Right atrium auricular region (tissue), 2 donors: ENCODE data around the gene CD244. TPM values are rescaled to one million over a fixed set of nuclear protein-coding genes. Genes with fewer than 3 reads are reported as not detected.

ENCODE experiments used
- DNase-seq: peaks from one replicate; pipeline ENCODE4 v3.0.0-alpha.2; 2019; ENCODE audit warnings: low spot score
- H3K27ac ChIP-seq, 2 donors: fragments of 200-600 bp; sonication (generic); 1 replicate in 1 of 2; 2 replicates in 1 of 2; pipeline ENCODE4 v1.5.1; 2016 to 2019
- H3K27me3 ChIP-seq, 2 donors: fragments of 200-600 bp; sonication (generic); one replicate each; pipeline versions ENCODE4 v1.5.1 to v1.6.0; 2017 to 2019
- H3K36me3 ChIP-seq: fragments of 200-600 bp; sonication (generic); one replicate; pipeline ENCODE4 v1.5.1; 2016
- H3K4me1 ChIP-seq, 2 donors: fragments of 200-600 bp; sonication (generic); one replicate each; pipeline versions ENCODE4 v1.5.1 to v1.6.0; 2017 to 2019
- H3K4me3 ChIP-seq, 2 donors: fragments of 200-600 bp; sonication (generic); 1 replicate in 1 of 2; 2 replicates in 1 of 2; pipeline ENCODE4 v1.5.1; 2017 to 2019; ENCODE audit warnings: mild to moderate bottlenecking in 1 of 2, moderate library complexity in 1 of 2
- H3K9me3 ChIP-seq, 2 donors: fragments of 200-600 bp; sonication (generic); one replicate each; pipeline ENCODE4 v1.5.1; 2019
- CTCF ChIP-seq, 2 donors: fragments of 200-600 bp; sonication (generic); IDR thresholded peaks; one replicate each; pipeline ENCODE4 v1.5.1; 2019; ENCODE audit warnings: antibody characterized with exemption in 2 of 2
- total RNA-seq, 2 donors: library from RNA; depleted of rRNA; stranded (reverse); fragments of >200 nt; gene quantifications; one replicate each; pipeline ENCODE4 v1.1.0, GENCODE V29; 2016

Gene CD244
- total RNA-seq, 2 donors from 2014 or later = 0.41 to 0.86 TPM

GRCh38 chr1:160850541-160850940 is 12.1 kb downstream of the CD244 start:
- Histone ChIP-seq H3K4me3 (no peak overlapping the region), H3K27ac (no peak overlapping the region), H3K27me3 (no peaks in the 10 kb centered on the region), H3K4me1 (no peaks in the 10 kb centered on the region), H3K36me3 (no peaks in the 10 kb centered on the region), H3K9me3 (no peaks in the 10 kb centered on the region)
- DNase-seq = no peak
- no peak for TF ChIP-seq CTCF (IDR thresholded peaks at IDR 0.05)

GRCh38 chr1:160846281-160846680 is 16.4 kb downstream of the CD244 start:
- TF ChIP-seq CTCF (IDR thresholded peaks at IDR 0.05) = no peak
- Histone ChIP-seq H3K27me3 (no peaks in the 10 kb centered on the region), H3K27ac (no peak overlapping the region), H3K36me3 (no peaks in the 10 kb centered on the region), H3K4me1 (no peaks in the 10 kb centered on the region), H3K9me3 (no peaks in the 10 kb centered on the region), H3K4me3 (no peak overlapping the region)
- no peak for DNase-seq

- no peak overlapping the region for H3K27ac ChIP-seq
- no peak for DNase-seq
- no peaks in the 10 kb centered on the region for H3K9me3 ChIP-seq
- no peak for TF ChIP-seq CTCF (IDR thresholded peaks at IDR 0.05)
- no peaks in the 10 kb centered on the region for H3K27me3 ChIP-seq
- H3K4me1 ChIP-seq = no peaks in the 10 kb centered on the region
- H3K36me3 ChIP-seq = no peaks in the 10 kb centered on the region
- no peak overlapping the region for H3K4me3 ChIP-seq
These were observed 18.0 kb downstream of the CD244 start for GRCh38 chr1:160844447-160845232.

GRCh38 chr1:160841079-160841478 is 21.6 kb downstream of the CD244 start:
- no peak overlapping the region for H3K27ac ChIP-seq
- DNase-seq = no peak
- no peak for TF ChIP-seq CTCF (IDR thresholded peaks at IDR 0.05)
- no peaks in the 10 kb centered on the region for H3K9me3 ChIP-seq
- no peaks in the 10 kb centered on the region for H3K27me3 ChIP-seq
- H3K4me1 ChIP-seq = peaks cover 0 to 8% of the 10 kb centered on the region in 2 donors
- H3K36me3 ChIP-seq = no peaks in the 10 kb centered on the region
- no peak overlapping the region for H3K4me3 ChIP-seq

- TF ChIP-seq CTCF (IDR thresholded peaks at IDR 0.05) = no peak
- Histone ChIP-seq H3K27me3 (no peaks in the 10 kb centered on the region), H3K9me3 (no peaks in the 10 kb centered on the region), H3K27ac (no peak overlapping the region), H3K4me3 (no peak overlapping the region), H3K36me3 (no peaks in the 10 kb centered on the region), H3K4me1 (peaks cover 0 to 8% of the 10 kb centered on the region in 2 donors)
- DNase-seq = no peak
These were observed 22.9 kb downstream of the CD244 start for GRCh38 chr1:160839746-160840145.

- Histone ChIP-seq H3K4me3 (no peak overlapping the region), H3K4me1 (peaks cover 0 to 8% of the 10 kb centered on the region in 2 donors), H3K9me3 (no peaks in the 10 kb centered on the region), H3K36me3 (no peaks in the 10 kb centered on the region), H3K27me3 (no peaks in the 10 kb centered on the region), H3K27ac (no peak overlapping the region)
- DNase-seq = no peak
- no peak for TF ChIP-seq CTCF (IDR thresholded peaks at IDR 0.05)
These were observed 23.8 kb downstream of the CD244 start for GRCh38 chr1:160838888-160839287.
